ENCODE data around the gene UMODL1. TPM values are rescaled to one million over a fixed set of nuclear protein-coding genes. Genes with fewer than 3 reads are reported as not detected.

The UMODL1 gene
- total RNA-seq, 1 experiment from 2014 or later = 0.18 TPM

DNA sequence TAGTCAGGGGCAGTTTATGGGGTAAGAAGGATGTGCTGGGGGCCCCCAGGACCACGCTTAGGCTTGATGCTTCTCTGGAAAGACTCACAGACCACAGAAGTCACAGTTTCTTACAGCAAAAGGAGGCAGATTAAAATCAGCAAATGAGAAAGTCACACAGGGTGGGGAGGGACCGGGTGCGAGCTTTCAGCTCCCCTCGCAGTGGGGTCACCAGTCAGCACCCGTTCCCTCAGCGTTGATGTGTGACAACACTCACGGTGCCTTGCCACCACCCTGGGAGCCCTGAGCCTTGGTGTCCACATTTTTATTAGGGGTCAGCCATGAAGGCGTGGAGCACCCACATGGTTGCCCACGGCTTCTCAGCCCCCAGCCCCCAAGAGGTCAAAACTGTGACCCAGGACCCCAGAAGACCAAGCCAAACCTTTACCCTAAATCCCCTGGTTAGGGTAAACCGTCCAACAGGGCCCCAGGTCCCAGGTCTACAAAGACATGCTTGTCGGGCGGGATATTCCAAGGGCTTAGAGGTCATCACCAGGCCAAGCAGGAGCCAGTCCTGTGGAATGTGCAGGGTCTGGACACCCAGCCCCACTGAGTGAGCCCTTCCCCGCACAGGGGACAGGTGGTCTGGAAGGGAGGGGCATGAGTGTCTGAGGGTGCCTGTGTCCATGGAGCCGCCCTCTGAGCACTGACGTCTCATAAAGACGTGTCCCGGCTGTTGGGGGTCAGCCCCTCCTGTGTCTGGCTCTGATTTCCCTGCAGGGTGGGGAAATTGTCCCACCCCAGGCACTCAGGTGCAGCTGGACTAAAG lies 83.3 kb downstream of the UMODL1 start:
- ATAC-seq = no peak
- CTCF ChIA-PET = no interaction called here
- Histone ChIP-seq H3K4me1 (ENCODE audit: control insufficient read depth, insufficient read depth, low read length) (no peaks in the 10 kb centered on the region), H3K36me3 (ENCODE audit: control insufficient read depth, insufficient read depth, low read length) (no peaks in the 10 kb centered on the region), H3K9me3 (ENCODE audit: control insufficient read depth, insufficient read depth, low read depth, low read length) (no peaks in the 10 kb centered on the region), H3K4me3 (ENCODE audit: low read depth in 2 of 2, low read length in 2 of 2) (no peak overlapping the region), H3K27me3 (ENCODE audit: control insufficient read depth, insufficient read depth, low read length) (no peaks in the 10 kb centered on the region), H3K27ac (ENCODE audit: low read length) (no peak overlapping the region)
- POLR2A ChIA-PET = no interaction called here
- BruUV-seq (replicated peaks) = no TSS peak
- in situ Hi-C loops (cut with HindIII; ENCODE audit: low pct_unique_long_range_greater_than_20kb, low sequenced_read_pairs) (no loop called here), intact Hi-C loops (cut with micrococcal nuclease; ENCODE audit: unreplicated experiment) (no loop called here)
- DNase-seq (ENCODE audit: low read depth, low spot score) = no peak
- TF ChIP-seq, protein P1, sequence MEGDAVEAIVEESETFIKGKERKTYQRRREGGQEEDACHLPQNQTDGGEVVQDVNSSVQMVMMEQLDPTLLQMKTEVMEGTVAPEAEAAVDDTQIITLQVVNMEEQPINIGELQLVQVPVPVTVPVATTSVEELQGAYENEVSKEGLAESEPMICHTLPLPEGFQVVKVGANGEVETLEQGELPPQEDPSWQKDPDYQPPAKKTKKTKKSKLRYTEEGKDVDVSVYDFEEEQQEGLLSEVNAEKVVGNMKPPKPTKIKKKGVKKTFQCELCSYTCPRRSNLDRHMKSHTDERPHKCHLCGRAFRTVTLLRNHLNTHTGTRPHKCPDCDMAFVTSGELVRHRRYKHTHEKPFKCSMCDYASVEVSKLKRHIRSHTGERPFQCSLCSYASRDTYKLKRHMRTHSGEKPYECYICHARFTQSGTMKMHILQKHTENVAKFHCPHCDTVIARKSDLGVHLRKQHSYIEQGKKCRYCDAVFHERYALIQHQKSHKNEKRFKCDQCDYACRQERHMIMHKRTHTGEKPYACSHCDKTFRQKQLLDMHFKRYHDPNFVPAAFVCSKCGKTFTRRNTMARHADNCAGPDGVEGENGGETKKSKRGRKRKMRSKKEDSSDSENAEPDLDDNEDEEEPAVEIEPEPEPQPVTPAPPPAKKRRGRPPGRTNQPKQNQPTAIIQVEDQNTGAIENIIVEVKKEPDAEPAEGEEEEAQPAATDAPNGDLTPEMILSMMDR (IDR thresholded peaks at IDR 0.05) = no peak
- TF ChIP-seq TCF7L2 (IDR thresholded peaks at IDR 0.05; ENCODE audit: low read depth, low read length) (no peak), SIN3A (IDR thresholded peaks at IDR 0.05; ENCODE audit: borderline replicate concordance, insufficient read depth, low read depth, low read length) (no peak), POLR2AphosphoS5 (IDR thresholded peaks at IDR 0.05; ENCODE audit: low read depth, low read length) (no peak)
- TF ChIP-seq, protein P2, sequence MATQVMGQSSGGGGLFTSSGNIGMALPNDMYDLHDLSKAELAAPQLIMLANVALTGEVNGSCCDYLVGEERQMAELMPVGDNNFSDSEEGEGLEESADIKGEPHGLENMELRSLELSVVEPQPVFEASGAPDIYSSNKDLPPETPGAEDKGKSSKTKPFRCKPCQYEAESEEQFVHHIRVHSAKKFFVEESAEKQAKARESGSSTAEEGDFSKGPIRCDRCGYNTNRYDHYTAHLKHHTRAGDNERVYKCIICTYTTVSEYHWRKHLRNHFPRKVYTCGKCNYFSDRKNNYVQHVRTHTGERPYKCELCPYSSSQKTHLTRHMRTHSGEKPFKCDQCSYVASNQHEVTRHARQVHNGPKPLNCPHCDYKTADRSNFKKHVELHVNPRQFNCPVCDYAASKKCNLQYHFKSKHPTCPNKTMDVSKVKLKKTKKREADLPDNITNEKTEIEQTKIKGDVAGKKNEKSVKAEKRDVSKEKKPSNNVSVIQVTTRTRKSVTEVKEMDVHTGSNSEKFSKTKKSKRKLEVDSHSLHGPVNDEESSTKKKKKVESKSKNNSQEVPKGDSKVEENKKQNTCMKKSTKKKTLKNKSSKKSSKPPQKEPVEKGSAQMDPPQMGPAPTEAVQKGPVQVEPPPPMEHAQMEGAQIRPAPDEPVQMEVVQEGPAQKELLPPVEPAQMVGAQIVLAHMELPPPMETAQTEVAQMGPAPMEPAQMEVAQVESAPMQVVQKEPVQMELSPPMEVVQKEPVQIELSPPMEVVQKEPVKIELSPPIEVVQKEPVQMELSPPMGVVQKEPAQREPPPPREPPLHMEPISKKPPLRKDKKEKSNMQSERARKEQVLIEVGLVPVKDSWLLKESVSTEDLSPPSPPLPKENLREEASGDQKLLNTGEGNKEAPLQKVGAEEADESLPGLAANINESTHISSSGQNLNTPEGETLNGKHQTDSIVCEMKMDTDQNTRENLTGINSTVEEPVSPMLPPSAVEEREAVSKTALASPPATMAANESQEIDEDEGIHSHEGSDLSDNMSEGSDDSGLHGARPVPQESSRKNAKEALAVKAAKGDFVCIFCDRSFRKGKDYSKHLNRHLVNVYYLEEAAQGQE (IDR thresholded peaks at IDR 0.05; ENCODE audit: insufficient read depth in 1 of 2, low read depth in 2 of 2, low read length in 1 of 2) = no peak

DNA sequence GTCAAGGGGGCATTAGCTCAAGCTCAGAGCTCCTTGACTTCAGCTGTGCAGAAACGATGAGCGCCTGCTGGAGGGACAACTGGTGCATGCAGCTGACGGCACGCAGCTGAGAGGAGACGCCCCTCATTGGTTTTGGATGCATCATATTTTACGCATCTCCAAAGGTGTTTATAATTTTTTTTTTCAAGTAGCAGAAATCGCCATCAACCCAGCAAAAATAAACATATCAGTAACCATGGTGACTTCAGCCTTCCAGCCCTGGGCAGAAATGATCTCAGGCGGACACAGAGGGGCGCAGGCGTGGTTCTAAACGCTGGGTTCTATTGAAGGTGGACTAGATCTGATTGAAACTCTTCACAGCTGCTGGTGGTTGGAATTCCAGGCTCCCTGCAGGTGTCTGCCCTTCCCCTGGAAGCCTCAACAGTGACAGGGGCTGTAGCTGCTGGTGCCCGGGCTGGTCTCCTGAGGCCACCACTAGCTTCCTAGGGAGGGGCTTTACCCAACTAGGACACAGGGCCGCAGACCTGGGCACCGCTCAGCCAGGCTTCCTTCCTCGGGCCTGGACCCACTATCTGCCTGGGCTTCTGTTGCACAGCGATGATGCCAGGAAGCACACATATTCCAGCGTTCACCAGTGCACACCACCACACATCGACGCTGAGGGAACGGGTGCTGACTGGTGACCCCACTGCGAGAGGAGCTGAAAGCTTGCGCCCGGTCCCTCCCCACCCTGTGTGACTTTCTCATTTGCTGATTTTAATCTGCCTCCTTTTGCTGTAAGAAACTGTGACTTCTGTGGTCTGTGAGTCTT lies 84.1 kb downstream of the UMODL1 start:
- POLR2A ChIA-PET = no interaction called here
- no peak overlapping the region for H3K27ac ChIP-seq (ENCODE audit: low read length)
- no peaks in the 10 kb centered on the region for H3K27me3 ChIP-seq (ENCODE audit: control insufficient read depth, insufficient read depth, low read length)
- no peak for ATAC-seq
- no peaks in the 10 kb centered on the region for H3K9me3 ChIP-seq (ENCODE audit: control insufficient read depth, insufficient read depth, low read depth, low read length)
- no peaks in the 10 kb centered on the region for H3K4me1 ChIP-seq (ENCODE audit: control insufficient read depth, insufficient read depth, low read length)
- in situ Hi-C loops (cut with HindIII; ENCODE audit: low pct_unique_long_range_greater_than_20kb, low sequenced_read_pairs) (no loop called here), intact Hi-C loops (cut with micrococcal nuclease; ENCODE audit: unreplicated experiment) (no loop called here)
- no peaks in the 10 kb centered on the region for H3K36me3 ChIP-seq (ENCODE audit: control insufficient read depth, insufficient read depth, low read length)
- no TSS peak for BruUV-seq (replicated peaks)
- CTCF ChIA-PET = no interaction called here
- H3K4me3 ChIP-seq (ENCODE audit: low read depth in 2 of 2, low read length in 2 of 2) = no peak overlapping the region
- no peak for TF ChIP-seq SIN3A (IDR thresholded peaks at IDR 0.05; ENCODE audit: borderline replicate concordance, insufficient read depth, low read depth, low read length)
- TF ChIP-seq, protein P1 (IDR thresholded peaks at IDR 0.05) = no peak
- TF ChIP-seq TCF7L2 (IDR thresholded peaks at IDR 0.05; ENCODE audit: low read depth, low read length) = no peak
- TF ChIP-seq, protein P2 (IDR thresholded peaks at IDR 0.05; ENCODE audit: insufficient read depth in 1 of 2, low read depth in 2 of 2, low read length in 1 of 2) = no peak
- TF ChIP-seq POLR2AphosphoS5 (IDR thresholded peaks at IDR 0.05; ENCODE audit: low read depth, low read length) = no peak
- no peak for DNase-seq (ENCODE audit: low read depth, low spot score)
